ENCODE results near the gene CLIC4. TPM values are rescaled to one million over a fixed set of nuclear protein-coding genes. Genes with fewer than 3 reads are reported as not detected.

Gene CLIC4
- total RNA-seq, 1 donor = 711 TPM

DNA sequence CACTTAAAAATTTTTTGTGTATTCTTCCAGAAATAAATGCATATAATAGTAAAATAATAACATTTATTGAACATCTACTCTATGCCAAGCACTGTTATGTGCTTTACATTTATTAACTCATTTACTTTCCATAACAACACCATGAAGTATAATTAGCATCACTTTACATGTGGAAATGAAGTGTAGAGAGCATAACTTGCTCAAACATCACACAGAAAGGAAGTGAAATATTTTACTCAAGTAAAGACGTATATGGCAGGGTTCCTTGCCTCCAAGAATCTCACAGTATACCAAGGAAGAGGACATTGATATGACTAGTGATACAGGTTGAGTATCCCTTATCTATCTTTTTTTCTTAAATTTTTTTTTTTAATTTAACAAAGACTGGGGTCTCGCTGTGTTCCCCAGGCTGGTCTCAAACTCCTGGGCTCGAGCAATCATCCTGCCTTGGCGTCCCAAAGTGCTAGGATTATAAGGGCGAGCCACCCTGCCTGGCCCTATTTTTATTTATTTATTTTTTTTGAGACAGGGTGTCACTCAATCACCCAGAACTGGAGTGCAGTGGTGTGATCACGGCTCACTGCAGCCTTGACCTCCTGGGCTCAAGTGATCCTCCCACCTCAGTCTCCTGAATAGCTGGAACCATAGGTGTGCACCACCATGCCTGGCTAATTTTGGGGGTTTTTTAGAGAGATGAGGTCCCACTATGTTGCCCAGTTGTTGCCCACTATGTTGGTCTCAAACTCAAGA, 7.7 kb upstream of the CLIC4 start:
- TF ChIP-seq, protein P1, sequence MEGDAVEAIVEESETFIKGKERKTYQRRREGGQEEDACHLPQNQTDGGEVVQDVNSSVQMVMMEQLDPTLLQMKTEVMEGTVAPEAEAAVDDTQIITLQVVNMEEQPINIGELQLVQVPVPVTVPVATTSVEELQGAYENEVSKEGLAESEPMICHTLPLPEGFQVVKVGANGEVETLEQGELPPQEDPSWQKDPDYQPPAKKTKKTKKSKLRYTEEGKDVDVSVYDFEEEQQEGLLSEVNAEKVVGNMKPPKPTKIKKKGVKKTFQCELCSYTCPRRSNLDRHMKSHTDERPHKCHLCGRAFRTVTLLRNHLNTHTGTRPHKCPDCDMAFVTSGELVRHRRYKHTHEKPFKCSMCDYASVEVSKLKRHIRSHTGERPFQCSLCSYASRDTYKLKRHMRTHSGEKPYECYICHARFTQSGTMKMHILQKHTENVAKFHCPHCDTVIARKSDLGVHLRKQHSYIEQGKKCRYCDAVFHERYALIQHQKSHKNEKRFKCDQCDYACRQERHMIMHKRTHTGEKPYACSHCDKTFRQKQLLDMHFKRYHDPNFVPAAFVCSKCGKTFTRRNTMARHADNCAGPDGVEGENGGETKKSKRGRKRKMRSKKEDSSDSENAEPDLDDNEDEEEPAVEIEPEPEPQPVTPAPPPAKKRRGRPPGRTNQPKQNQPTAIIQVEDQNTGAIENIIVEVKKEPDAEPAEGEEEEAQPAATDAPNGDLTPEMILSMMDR (IDR thresholded peaks at IDR 0.05; ENCODE audit: extremely low read depth, low read depth, low read length) = no peak
- no peak overlapping the region for H3K4me3 ChIP-seq (ENCODE audit: insufficient read depth, low read length)

DNA sequence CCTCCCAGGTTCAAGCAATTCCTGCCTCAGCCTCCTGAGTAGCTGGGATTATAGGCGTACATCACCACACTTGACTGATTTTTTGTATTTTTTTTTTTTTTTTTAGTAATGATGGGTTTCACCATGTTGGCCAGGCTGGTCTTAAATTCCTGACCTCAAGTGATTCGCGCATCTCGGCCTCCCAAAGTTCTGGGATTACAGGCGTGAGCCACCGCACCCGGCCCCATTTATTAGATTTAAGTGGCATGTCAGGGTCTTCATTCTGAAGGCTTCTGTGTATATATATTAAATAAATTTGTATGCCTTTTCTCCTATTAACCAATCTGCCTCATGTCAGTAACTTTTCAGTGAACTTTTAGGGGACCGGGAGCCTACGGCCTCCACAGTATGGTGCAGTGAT, 6.0 kb upstream of the CLIC4 start:
- Histone ChIP-seq H3K27me3 (ENCODE audit: insufficient read depth, low read length) (no peaks in the 10 kb centered on the region), H2AFZ (ENCODE audit: low read length) (no peak overlapping the region), H3K27ac (ENCODE audit: low read depth, low read length) (no peak overlapping the region), H3K4me2 (ENCODE audit: insufficient read depth, low read length) (no peak overlapping the region), H3K4me3 (ENCODE audit: insufficient read depth, low read length) (no peak overlapping the region), H4K20me1 (ENCODE audit: insufficient read depth, low read length) (no peaks in the 10 kb centered on the region), H3K79me2 (ENCODE audit: insufficient read depth, low read length) (no peaks in the 10 kb centered on the region), H3K36me3 (ENCODE audit: insufficient read depth, low read length) (no peaks in the 10 kb centered on the region), H3K9me3 (ENCODE audit: low read depth, low read length) (no peaks in the 10 kb centered on the region), H3K4me1 (ENCODE audit: insufficient read depth, low read length) (peaks cover 36% of the 10 kb centered on the region)
- no peak for DNase-seq (ENCODE audit: insufficient read length, low spot score, missing footprints)
- TF ChIP-seq, protein P1 (IDR thresholded peaks at IDR 0.05; ENCODE audit: extremely low read depth, low read depth, low read length) = no peak

More for the DNA sequence above, 7.7 kb upstream of the CLIC4 start:
- no peaks in the 10 kb centered on the region for H4K20me1 ChIP-seq (ENCODE audit: insufficient read depth, low read length)
- H3K79me2 ChIP-seq (ENCODE audit: insufficient read depth, low read length) = no peaks in the 10 kb centered on the region
- H3K9me3 ChIP-seq (ENCODE audit: low read depth, low read length) = no peaks in the 10 kb centered on the region
- no peak for DNase-seq (ENCODE audit: insufficient read length, low spot score, missing footprints)
- peaks cover 20% of the 10 kb centered on the region for H3K4me1 ChIP-seq (ENCODE audit: insufficient read depth, low read length)
- H3K27ac ChIP-seq (ENCODE audit: low read depth, low read length) = no peak overlapping the region
- no peak overlapping the region for H2AFZ ChIP-seq (ENCODE audit: low read length)
- no peaks in the 10 kb centered on the region for H3K27me3 ChIP-seq (ENCODE audit: insufficient read depth, low read length)
- no peak overlapping the region for H3K4me2 ChIP-seq (ENCODE audit: insufficient read depth, low read length)
- H3K36me3 ChIP-seq (ENCODE audit: insufficient read depth, low read length) = no peaks in the 10 kb centered on the region

DNA sequence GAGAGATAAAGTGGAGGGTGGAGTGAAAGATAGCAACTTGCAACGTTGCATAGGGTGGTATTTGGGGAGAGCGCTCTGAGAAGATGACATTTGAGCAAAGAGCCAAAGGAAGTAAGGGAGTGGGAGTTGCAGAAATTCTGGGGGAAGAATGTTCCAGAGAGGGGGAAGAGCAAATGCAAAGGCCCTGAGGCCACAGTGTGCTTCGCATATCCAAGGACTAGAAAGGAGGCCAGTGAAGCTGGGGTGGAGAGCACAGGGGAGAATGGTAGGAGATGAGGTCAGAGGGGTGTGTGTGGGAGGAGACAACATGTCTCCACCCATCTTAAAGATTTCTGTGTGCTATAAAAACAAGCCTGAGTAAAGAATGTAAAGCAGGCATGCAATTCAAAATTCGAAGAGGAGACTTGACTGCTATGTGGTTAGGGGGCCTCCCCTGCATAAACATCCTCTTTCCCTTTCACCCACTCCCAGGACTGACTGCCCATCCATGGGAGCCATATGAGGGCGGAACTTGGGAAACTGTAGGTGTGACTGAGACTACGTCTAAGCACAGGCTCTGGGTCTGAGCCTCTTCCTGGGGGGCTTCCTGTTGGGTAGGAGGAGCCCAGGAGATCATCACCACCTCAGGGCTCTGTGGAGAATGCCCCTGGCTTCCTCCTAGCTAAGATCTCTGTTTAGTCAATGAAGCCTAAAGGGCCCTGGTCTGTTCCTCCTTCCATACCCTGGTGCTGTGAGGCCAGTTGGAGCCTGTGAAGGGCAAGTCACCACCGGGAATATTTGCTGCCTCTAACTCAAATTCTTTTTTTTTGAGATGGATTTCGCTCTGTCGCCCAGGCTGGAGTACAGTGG, 2.9 kb upstream of the CLIC4 start:
- H3K9me3 ChIP-seq (ENCODE audit: low read depth, low read length) = no peaks in the 10 kb centered on the region
- H2AFZ ChIP-seq (ENCODE audit: low read length) = peak overlapping the region; percentile 58
- no peak overlapping the region for H3K4me3 ChIP-seq (ENCODE audit: insufficient read depth, low read length)
- H3K4me2 ChIP-seq (ENCODE audit: insufficient read depth, low read length) = peak overlapping the region; percentile 21
- peak; percentile 37 for DNase-seq (ENCODE audit: insufficient read length, low spot score, missing footprints)
- peaks cover 11% of the 10 kb centered on the region for H4K20me1 ChIP-seq (ENCODE audit: insufficient read depth, low read length)
- no peaks in the 10 kb centered on the region for H3K36me3 ChIP-seq (ENCODE audit: insufficient read depth, low read length)
- H3K27me3 ChIP-seq (ENCODE audit: insufficient read depth, low read length) = no peaks in the 10 kb centered on the region
- H3K79me2 ChIP-seq (ENCODE audit: insufficient read depth, low read length) = peaks cover 20% of the 10 kb centered on the region
- TF ChIP-seq, protein P1 (IDR thresholded peaks at IDR 0.05; ENCODE audit: extremely low read depth, low read depth, low read length) = no peak
- peaks cover 23% of the 10 kb centered on the region for H3K4me1 ChIP-seq (ENCODE audit: insufficient read depth, low read length)
- peak overlapping the region; percentile 52 for H3K27ac ChIP-seq (ENCODE audit: low read depth, low read length)

Data from osteoblast (primary cell).